NCI-H2107 treated with DMSO at 0.1 percent for 48 hours (cell line): ENCODE measurements around the gene CTNNA2.

Experiments
- DNase-seq: peaks from one replicate; lab custom pipeline; 2025; ENCODE audit not compliant: unreplicated experiment; lab: John Stamatoyannopoulos, UW

CTNNA2 gene

GRCh38 chr2:80454628-80455027 lies 941.8 kb downstream of the CTNNA2 start:
- no peak for DNase-seq

GRCh38 chr2:80459028-80459427 lies 946.2 kb downstream of the CTNNA2 start:
- no peak for DNase-seq

GRCh38 chr2:80461505-80462197 lies 948.8 kb downstream of the CTNNA2 start:
- no peak for DNase-seq

- DNase-seq = no peak
Observed at GRCh38 chr2:80462654-80463053, 949.8 kb downstream of the CTNNA2 start.

- no peak for DNase-seq
Observed at GRCh38 chr2:80464275-80464674, 951.4 kb downstream of the CTNNA2 start.

GRCh38 chr2:80467262-80467811 lies 954.5 kb downstream of the CTNNA2 start:
- no peak for DNase-seq

- DNase-seq = no peak
Observed at GRCh38 chr2:80469428-80469827, 956.6 kb downstream of the CTNNA2 start.

GRCh38 chr2:80473069-80473468 lies 960.2 kb downstream of the CTNNA2 start:
- no peak for DNase-seq

- no peak for DNase-seq
Observed at GRCh38 chr2:80473796-80474195, 960.9 kb downstream of the CTNNA2 start.

- no peak for DNase-seq
Observed at GRCh38 chr2:80475970-80476369, 963.1 kb downstream of the CTNNA2 start.

GRCh38 chr2:80476535-80477117 lies 963.8 kb downstream of the CTNNA2 start:
- DNase-seq = no peak

GRCh38 chr2:80482276-80482675 lies 969.4 kb downstream of the CTNNA2 start:
- no peak for DNase-seq

GRCh38 chr2:80489717-80490116 lies 976.9 kb downstream of the CTNNA2 start:
- no peak for DNase-seq

GRCh38 chr2:80490964-80491363 lies 978.1 kb downstream of the CTNNA2 start:
- no peak for DNase-seq

- no peak for DNase-seq
Observed at GRCh38 chr2:80496346-80496745, 983.5 kb downstream of the CTNNA2 start.

- DNase-seq = no peak
Observed at GRCh38 chr2:80496775-80497174, 983.9 kb downstream of the CTNNA2 start.

GRCh38 chr2:80499095-80499494 lies 986.2 kb downstream of the CTNNA2 start:
- DNase-seq = peak; percentile 4

- DNase-seq = no peak
Observed at GRCh38 chr2:80501874-80502624, 989.2 kb downstream of the CTNNA2 start.

GRCh38 chr2:80506563-80506962 lies 993.7 kb downstream of the CTNNA2 start:
- no peak for DNase-seq

GRCh38 chr2:80510716-80511115 lies 997.9 kb downstream of the CTNNA2 start:
- no peak for DNase-seq

- no peak for DNase-seq
Observed at GRCh38 chr2:80515964-80516363, 1003.1 kb downstream of the CTNNA2 start.

- DNase-seq = no peak
Observed at GRCh38 chr2:80517316-80517715, 1004.5 kb downstream of the CTNNA2 start.
